ENCODE measurements around the gene BTBD6. TPM values are rescaled to one million over a fixed set of nuclear protein-coding genes. Genes with fewer than 3 reads are reported as not detected.
A peak's percentile ranks its signal among the peaks of the same experiment; 100 is the strongest.

Gene BTBD6
- 23.5 TPM for polyA plus RNA-seq (2013, experiment 1 of 4)
- 24.1 TPM for polyA plus RNA-seq (2013, experiment 2 of 4)
- 19.3 TPM for polyA plus RNA-seq (2013, experiment 3 of 4)
- 18.6 TPM for polyA plus RNA-seq (2013, experiment 4 of 4)

DNA sequence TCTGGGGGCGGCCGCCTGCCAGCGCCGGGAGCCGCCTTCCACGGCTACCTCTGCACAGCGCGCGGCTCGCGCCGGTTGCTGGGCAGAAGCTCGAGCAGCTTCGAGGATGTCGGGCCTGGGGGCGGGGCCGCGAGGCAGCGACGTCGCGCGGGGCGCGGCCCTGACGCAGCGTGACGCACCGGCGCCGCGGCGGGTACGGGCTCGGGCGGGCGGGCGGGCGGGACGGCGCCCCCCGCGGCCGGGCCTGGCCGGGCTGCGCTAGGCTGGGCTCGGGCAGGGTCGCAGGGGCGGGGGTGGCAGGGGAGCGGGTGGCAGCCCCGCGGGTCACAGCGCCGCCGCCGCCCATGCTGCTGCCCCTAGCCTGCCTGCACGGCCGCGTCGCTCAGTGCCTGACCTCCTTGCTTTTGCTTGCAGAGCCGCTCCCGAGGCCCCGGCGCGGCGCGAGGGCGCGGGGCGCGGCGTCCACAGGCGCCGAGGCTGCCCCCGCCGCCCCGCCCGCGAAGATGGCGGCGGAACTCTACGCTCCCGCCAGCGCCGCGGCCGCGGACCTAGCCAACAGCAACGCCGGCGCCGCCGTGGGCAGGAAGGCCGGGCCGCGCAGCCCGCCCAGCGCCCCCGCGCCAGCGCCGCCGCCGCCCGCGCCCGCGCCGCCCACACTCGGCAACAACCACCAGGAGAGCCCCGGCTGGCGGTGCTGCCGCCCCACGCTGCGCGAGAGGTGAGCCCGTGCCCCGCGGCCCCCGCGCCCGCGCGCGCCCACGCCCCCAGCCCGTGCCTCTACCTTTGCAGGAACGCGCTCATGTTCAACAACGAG lies at the start of gene BTBD6:
BTBD6 (plus strand) TSS at position 166 of the 814 bp plus-strand sequence; CDS start at position 345, 179 bp downstream.
- 1% methylated on average over 130 of the region's 130 CpGs for WGBS, 2 experiments
- H3K9me3 ChIP-seq (ENCODE audit: control insufficient read depth, low read length) = no peaks in the 10 kb centered on the region
- H3K4me1 ChIP-seq (ENCODE audit: control insufficient read depth, insufficient read depth, low read length) = peaks cover 6% of the 10 kb centered on the region
- H3K36me3 ChIP-seq (ENCODE audit: control insufficient read depth, insufficient read depth, low read length) = peaks cover 5% of the 10 kb centered on the region
- peak within 1 kb of the TSS; percentile 49 for H3K4me3 ChIP-seq (ENCODE audit: insufficient read depth, low read depth, low read length)
- no peak within 1 kb of the TSS for H3K27ac ChIP-seq (ENCODE audit: insufficient read depth, low read depth, low read length, poor library complexity, severe bottlenecking)
- peaks cover 5% of the 10 kb centered on the region for H3K27me3 ChIP-seq (ENCODE audit: control insufficient read depth, insufficient read depth, low read length, poor library complexity, severe bottlenecking)

DNA sequence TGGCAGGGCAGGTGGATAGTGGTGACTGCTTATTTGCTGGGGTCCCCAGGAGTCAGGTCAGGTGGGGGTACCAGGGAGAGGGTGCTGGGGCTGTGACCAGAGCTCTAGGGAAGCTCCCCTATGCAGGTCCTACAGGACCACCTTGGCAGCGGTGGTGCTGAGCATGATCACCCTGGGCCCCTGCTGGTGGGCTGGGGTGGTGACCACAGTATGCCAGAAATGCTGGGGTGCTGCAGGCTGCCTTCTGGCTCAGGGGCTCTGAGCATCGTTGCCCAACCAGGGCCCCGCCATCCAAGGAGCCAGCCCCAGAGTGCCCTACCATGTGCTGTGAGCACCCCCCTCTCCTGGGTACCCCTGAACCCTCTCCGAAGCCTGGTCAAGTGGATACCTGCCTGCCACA lies 49.7 kb upstream of the BTBD6 start:
- Histone ChIP-seq H3K27me3 (ENCODE audit: control insufficient read depth, insufficient read depth, low read length, poor library complexity, severe bottlenecking) (peaks cover 46% of the 10 kb centered on the region), H3K4me1 (ENCODE audit: control insufficient read depth, insufficient read depth, low read length) (peaks cover 29% of the 10 kb centered on the region)
- 93 to 96% methylated on average over 4 of the region's 4 CpGs for WGBS, 2 experiments

DNA sequence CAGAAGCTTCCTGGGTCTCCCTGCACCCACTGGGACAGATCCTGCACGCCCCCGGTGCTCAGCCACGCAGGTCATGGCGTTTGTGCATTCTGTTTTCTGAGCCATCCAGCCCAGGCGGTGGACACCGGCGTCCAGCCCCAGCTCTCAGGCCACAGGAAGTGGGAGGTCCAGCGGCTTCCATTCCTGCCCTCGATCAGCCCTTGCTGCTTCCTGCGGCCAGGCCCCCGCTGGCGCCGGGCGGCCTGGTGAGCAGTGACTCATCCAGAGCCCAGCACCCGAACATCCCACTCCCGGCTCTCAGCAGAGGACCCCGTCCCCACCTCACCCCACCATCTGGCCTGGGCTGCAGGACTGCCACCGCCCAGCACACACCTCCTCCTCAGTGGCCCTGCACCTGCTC lies 49.2 kb upstream of the BTBD6 start:
- peaks cover 29% of the 10 kb centered on the region for H3K4me1 ChIP-seq (ENCODE audit: control insufficient read depth, insufficient read depth, low read length)
- H3K4me3 ChIP-seq (ENCODE audit: insufficient read depth, low read depth, low read length) = no peak overlapping the region
- 90 to 92% methylated on average over 18 of the region's 18 CpGs for WGBS, 2 experiments
- peaks cover 41% of the 10 kb centered on the region for H3K27me3 ChIP-seq (ENCODE audit: control insufficient read depth, insufficient read depth, low read length, poor library complexity, severe bottlenecking)
- H3K9me3 ChIP-seq (ENCODE audit: control insufficient read depth, low read length) = no peaks in the 10 kb centered on the region
- H3K36me3 ChIP-seq (ENCODE audit: control insufficient read depth, insufficient read depth, low read length) = no peaks in the 10 kb centered on the region
- no peak overlapping the region for H3K27ac ChIP-seq (ENCODE audit: insufficient read depth, low read depth, low read length, poor library complexity, severe bottlenecking)

More for the DNA sequence above, 49.7 kb upstream of the BTBD6 start:
- no peaks in the 10 kb centered on the region for H3K9me3 ChIP-seq (ENCODE audit: control insufficient read depth, low read length)
- H3K36me3 ChIP-seq (ENCODE audit: control insufficient read depth, insufficient read depth, low read length) = no peaks in the 10 kb centered on the region
- no peak overlapping the region for H3K4me3 ChIP-seq (ENCODE audit: insufficient read depth, low read depth, low read length)
- H3K27ac ChIP-seq (ENCODE audit: insufficient read depth, low read depth, low read length, poor library complexity, severe bottlenecking) = no peak overlapping the region

DNA sequence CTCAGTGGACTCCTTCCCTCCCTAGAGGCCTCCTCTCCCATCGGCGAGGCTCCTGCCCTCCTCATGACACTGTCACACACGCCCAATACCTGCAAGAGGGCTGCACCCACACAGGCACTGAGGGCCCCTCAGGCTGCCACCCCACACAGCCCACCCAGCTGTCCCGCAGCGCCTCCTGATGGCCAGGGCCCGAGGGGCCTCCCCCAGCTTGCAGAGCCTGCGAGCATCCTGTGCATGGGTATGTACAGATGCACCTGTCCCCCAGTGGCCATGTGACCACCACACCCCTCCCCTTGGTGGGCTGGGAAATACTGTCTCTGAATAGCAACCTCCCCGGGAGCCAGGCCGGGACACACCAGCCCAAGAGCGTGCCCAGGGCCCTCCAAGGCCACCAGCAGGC lies 48.3 kb upstream of the BTBD6 start:
- Histone ChIP-seq H3K27ac (ENCODE audit: insufficient read depth, low read depth, low read length, poor library complexity, severe bottlenecking) (no peak overlapping the region), H3K9me3 (ENCODE audit: control insufficient read depth, low read length) (no peaks in the 10 kb centered on the region), H3K4me1 (ENCODE audit: control insufficient read depth, insufficient read depth, low read length) (peaks cover 29% of the 10 kb centered on the region), H3K4me3 (ENCODE audit: insufficient read depth, low read depth, low read length) (no peak overlapping the region), H3K36me3 (ENCODE audit: control insufficient read depth, insufficient read depth, low read length) (no peaks in the 10 kb centered on the region), H3K27me3 (ENCODE audit: control insufficient read depth, insufficient read depth, low read length, poor library complexity, severe bottlenecking) (peaks cover 31% of the 10 kb centered on the region)
- WGBS, 2 experiments = 89 to 90% methylated on average over 10 of the region's 10 CpGs

DNA sequence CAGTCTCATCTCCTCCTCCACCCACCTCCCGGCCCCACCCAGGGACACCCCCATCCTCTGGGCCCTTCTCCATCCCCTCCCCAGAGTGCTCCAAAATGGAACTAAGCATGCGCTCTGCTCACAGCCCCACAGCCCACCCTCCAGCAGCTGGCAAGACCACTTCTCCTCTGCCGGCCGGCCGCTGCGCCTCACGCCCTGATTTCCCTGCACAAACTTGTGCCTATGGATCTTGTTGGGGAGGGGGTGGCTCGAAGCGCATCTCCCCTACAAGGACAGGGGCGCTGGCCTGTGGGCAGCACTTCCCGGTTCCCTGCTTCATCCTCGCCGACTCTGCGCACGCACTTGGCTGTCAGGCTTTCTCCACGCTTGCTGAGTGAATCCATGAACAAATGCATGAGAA lies 47.7 kb upstream of the BTBD6 start:
- H3K4me3 ChIP-seq (ENCODE audit: insufficient read depth, low read depth, low read length) = no peak overlapping the region
- peaks cover 25% of the 10 kb centered on the region for H3K27me3 ChIP-seq (ENCODE audit: control insufficient read depth, insufficient read depth, low read length, poor library complexity, severe bottlenecking)
- 92 to 93% methylated on average over 16 of the region's 16 CpGs for WGBS, 2 experiments
- H3K36me3 ChIP-seq (ENCODE audit: control insufficient read depth, insufficient read depth, low read length) = no peaks in the 10 kb centered on the region
- H3K27ac ChIP-seq (ENCODE audit: insufficient read depth, low read depth, low read length, poor library complexity, severe bottlenecking) = no peak overlapping the region
- no peaks in the 10 kb centered on the region for H3K9me3 ChIP-seq (ENCODE audit: control insufficient read depth, low read length)
- peaks cover 27% of the 10 kb centered on the region for H3K4me1 ChIP-seq (ENCODE audit: control insufficient read depth, insufficient read depth, low read length)

DNA sequence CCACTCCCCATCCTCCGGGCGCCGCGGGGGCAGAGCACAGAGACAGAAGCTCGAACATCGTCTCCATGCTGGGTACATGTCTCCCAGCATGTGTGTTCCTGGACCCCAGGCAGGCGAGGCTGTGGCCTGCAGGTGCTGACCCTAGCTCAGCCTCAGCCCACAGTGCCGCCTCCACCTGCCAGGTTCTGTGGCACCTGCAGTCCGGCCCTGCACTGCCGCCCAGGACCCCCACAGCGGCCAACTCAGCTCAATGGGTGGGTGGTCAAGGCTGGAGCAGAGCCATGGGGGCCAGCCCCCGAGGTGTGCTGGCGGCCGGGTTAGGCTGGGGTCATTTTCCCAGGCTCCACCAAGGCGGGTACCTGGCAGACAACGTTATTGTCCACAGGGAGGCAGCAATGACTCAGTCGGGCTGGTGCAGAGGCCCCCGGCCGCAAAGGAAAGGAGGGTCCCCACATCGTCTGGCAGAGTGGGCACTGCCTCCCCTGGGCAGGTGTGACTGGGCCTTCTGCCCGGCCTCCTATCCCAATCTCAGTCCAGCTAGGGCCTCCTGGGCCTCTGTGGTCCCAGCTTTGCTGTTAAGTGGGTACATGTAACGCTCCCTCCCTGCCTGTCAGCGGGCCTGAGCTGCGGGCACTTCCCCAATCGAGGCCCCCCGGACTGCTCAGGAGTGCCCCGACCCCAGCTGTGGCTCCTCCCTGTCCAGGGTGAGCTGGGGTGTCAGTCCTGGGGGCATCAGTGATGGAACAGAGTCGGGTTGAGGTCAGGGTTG lies 47.0 kb upstream of the BTBD6 start:
- Histone ChIP-seq H3K27ac (ENCODE audit: insufficient read depth, low read depth, low read length, poor library complexity, severe bottlenecking) (no peak overlapping the region), H3K4me1 (ENCODE audit: control insufficient read depth, insufficient read depth, low read length) (peaks cover 20% of the 10 kb centered on the region), H3K9me3 (ENCODE audit: control insufficient read depth, low read length) (no peaks in the 10 kb centered on the region), H3K4me3 (ENCODE audit: insufficient read depth, low read depth, low read length) (no peak overlapping the region), H3K27me3 (ENCODE audit: control insufficient read depth, insufficient read depth, low read length, poor library complexity, severe bottlenecking) (peaks cover 19% of the 10 kb centered on the region), H3K36me3 (ENCODE audit: control insufficient read depth, insufficient read depth, low read length) (no peaks in the 10 kb centered on the region)
- 81% methylated on average over 28 of the region's 28 CpGs for WGBS, 2 experiments

DNA sequence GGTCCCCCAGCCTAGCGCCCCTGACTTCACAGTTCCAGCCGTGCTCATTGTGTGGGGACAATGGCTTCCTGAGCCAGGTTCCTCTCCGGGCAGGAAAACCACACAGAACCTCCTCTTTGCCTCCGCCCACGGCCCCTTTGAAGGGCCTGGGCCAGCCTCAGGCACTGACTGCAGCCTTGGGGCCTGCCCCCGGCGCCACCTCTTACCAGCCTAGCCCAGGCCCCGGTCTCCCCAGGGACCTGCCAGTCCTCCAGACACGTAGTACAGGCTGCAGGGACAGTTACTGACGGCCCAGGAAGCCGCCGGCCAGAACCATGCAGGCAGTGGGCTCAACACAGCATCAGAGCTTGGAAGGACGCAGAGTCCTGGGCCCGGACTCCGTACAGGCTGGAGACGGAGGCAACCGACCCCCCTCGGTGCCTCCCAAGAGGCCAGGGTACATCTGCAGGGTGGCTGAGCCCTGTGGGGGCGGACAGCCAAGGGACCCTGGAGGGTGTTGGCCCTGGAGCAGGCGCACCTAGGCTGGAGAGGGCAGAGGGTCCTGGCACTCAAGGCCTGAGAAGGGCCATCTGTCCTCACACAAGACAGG lies 46.3 kb upstream of the BTBD6 start:
- H3K27me3 ChIP-seq (ENCODE audit: control insufficient read depth, insufficient read depth, low read length, poor library complexity, severe bottlenecking) = peaks cover 18% of the 10 kb centered on the region
- no peaks in the 10 kb centered on the region for H3K9me3 ChIP-seq (ENCODE audit: control insufficient read depth, low read length)
- 78 to 82% methylated on average over 20 of the region's 20 CpGs for WGBS, 2 experiments
- H3K4me3 ChIP-seq (ENCODE audit: insufficient read depth, low read depth, low read length) = no peak overlapping the region
- H3K4me1 ChIP-seq (ENCODE audit: control insufficient read depth, insufficient read depth, low read length) = peaks cover 18% of the 10 kb centered on the region
- no peaks in the 10 kb centered on the region for H3K36me3 ChIP-seq (ENCODE audit: control insufficient read depth, insufficient read depth, low read length)
- no peak overlapping the region for H3K27ac ChIP-seq (ENCODE audit: insufficient read depth, low read depth, low read length, poor library complexity, severe bottlenecking)

DNA sequence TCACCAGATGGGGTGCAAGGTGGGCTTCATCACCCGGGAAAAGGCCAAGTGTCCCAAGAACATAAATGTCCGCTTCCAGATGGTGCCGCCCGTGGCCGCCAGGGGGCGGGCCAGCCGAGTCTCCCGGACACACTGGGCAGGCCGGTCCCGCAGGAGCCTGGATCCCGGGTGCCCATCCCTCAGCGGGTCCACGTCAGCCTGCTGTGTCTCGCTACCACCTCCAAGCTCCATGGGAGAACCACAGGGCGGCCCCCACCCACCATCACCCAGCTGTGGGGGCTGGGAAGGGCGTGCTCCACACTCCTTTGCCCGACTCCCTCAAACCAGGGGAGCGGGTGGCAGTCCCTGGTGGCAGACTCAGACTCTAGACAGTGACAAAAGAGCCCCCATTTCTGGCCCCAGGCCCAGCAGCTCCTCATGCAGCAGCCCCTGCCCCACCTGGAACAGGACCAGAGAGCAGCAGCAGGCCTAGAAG lies 45.2 kb upstream of the BTBD6 start:
- WGBS, 2 experiments = 14 to 16% methylated on average over 18 of the region's 18 CpGs
- Histone ChIP-seq H3K36me3 (ENCODE audit: control insufficient read depth, insufficient read depth, low read length) (no peaks in the 10 kb centered on the region), H3K4me3 (ENCODE audit: insufficient read depth, low read depth, low read length) (no peak overlapping the region), H3K27me3 (ENCODE audit: control insufficient read depth, insufficient read depth, low read length, poor library complexity, severe bottlenecking) (peaks cover 8% of the 10 kb centered on the region), H3K27ac (ENCODE audit: insufficient read depth, low read depth, low read length, poor library complexity, severe bottlenecking) (no peak overlapping the region), H3K4me1 (ENCODE audit: control insufficient read depth, insufficient read depth, low read length) (peaks cover 13% of the 10 kb centered on the region), H3K9me3 (ENCODE audit: control insufficient read depth, low read length) (no peaks in the 10 kb centered on the region)

DNA sequence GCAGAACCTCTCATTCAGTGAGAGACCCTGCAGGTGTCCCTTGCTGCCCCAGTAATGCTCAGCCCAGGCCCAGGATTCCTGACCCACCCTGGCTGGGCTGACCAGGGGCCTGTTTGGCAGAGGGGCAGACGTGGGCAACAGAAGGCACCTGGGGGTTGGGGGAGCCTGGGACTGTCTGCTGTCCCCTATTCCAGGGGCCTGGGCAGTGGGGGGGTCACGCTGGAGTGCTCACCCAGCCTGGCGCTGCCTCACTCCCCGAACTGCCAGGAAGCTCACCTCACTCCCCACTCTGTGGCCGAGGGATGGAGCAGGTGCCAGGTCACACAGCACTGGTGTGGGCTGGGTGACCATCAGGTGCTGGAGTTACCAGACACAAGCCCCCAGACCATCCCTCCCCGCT lies 44.6 kb upstream of the BTBD6 start:
- Histone ChIP-seq H3K36me3 (ENCODE audit: control insufficient read depth, insufficient read depth, low read length) (no peaks in the 10 kb centered on the region), H3K27ac (ENCODE audit: insufficient read depth, low read depth, low read length, poor library complexity, severe bottlenecking) (no peak overlapping the region), H3K4me3 (ENCODE audit: insufficient read depth, low read depth, low read length) (no peak overlapping the region), H3K4me1 (ENCODE audit: control insufficient read depth, insufficient read depth, low read length) (peaks cover 13% of the 10 kb centered on the region), H3K27me3 (ENCODE audit: control insufficient read depth, insufficient read depth, low read length, poor library complexity, severe bottlenecking) (peaks cover 3% of the 10 kb centered on the region), H3K9me3 (ENCODE audit: control insufficient read depth, low read length) (no peaks in the 10 kb centered on the region)
- 84 to 87% methylated on average over 6 of the region's 6 CpGs for WGBS, 2 experiments
